SK-N-MC (cell line): ENCODE data around the gene CAPN8.

Source experiments
- EZH2 ChIP-seq: fragments of 200-600 bp; sonication (generic); IDR thresholded peaks from one replicate; pipeline ENCODE4 v1.6.1; 2017; ENCODE audit warnings: antibody characterized with exemption
- FOXP2 ChIP-seq: optimal IDR thresholded peaks from 2 replicates; pipeline ENCODE3; 2011; ENCODE audit warnings: mild to moderate bottlenecking, moderate library complexity; ENCODE audit not compliant: insufficient read depth; ENCODE audit errors: extremely low read length, control extremely low read depth
- POLR2AphosphoS5 ChIP-seq: IDR thresholded peaks from 2 replicates; pipeline ENCODE4 v1.6.1; 2012; ENCODE audit warnings: mild to moderate bottlenecking, low read depth, low read length, borderline replicate concordance

DNA sequence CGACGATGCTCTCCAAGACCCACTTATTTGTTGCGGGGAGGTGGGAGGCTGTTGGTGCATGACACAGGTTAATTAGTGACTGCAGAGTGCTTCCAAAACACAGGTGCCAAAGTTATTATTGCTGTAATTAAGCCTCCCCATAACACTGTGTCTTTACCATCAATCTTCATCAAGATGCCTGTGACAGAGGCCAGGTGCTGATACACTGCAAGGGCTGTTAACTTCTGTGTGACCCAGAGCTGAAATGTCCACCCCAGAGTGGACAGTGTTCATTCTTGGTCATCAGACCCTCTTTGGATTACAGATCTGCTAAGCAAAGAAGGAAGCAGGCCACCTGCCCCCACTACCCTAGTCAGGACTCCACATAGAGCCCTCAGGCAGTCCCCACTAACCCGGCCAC, 55.5 kb downstream of the CAPN8 start:
- no peak for TF ChIP-seq POLR2AphosphoS5
- no peak for TF ChIP-seq EZH2
- no peak for TF ChIP-seq FOXP2
